ENCODE results near the gene LYAR. TPM values are rescaled to one million over a fixed set of nuclear protein-coding genes. Genes with fewer than 3 reads are reported as not detected.

The LYAR gene
- total RNA-seq, 1 donor from 2014 or later = 4.7 TPM

DNA sequence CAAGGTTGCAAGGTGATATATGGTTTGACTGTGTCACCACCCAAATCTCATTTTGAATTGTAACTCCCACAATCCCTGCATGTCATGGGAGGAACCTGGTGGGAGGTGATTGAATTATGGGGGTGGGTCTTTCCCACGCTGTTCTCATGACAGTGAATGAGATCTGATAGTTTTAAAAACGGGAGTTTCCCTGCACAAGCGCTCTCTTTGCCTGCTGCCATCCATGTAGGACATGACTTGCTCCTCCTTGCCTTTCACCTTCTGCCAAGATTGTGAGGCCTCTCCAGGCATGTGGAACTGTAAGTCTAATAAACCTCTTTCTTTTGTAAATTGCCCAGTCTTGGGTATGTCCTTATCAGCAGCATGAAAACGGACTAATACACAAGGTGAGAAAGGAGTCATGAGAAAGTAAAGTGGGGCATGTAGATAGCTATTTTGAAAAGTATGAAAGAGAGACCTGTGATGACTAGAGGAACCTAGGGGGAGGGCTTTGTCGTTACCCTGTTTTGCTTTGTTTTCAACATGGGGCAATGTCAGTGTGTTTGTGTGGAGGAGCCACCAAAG is 6.4 kb upstream of the LYAR start:
- Histone ChIP-seq H3K4me3 (no peak overlapping the region), H3K9me3 (no peaks in the 10 kb centered on the region), H3K4me1 (no peaks in the 10 kb centered on the region), H3K27me3 (no peaks in the 10 kb centered on the region), H3K27ac (no peak overlapping the region), H3K36me3 (peaks cover 0 to 4% of the 10 kb centered on the region in 2 donors)
- TF ChIP-seq, protein P1, sequence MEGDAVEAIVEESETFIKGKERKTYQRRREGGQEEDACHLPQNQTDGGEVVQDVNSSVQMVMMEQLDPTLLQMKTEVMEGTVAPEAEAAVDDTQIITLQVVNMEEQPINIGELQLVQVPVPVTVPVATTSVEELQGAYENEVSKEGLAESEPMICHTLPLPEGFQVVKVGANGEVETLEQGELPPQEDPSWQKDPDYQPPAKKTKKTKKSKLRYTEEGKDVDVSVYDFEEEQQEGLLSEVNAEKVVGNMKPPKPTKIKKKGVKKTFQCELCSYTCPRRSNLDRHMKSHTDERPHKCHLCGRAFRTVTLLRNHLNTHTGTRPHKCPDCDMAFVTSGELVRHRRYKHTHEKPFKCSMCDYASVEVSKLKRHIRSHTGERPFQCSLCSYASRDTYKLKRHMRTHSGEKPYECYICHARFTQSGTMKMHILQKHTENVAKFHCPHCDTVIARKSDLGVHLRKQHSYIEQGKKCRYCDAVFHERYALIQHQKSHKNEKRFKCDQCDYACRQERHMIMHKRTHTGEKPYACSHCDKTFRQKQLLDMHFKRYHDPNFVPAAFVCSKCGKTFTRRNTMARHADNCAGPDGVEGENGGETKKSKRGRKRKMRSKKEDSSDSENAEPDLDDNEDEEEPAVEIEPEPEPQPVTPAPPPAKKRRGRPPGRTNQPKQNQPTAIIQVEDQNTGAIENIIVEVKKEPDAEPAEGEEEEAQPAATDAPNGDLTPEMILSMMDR (IDR thresholded peaks at IDR 0.05) = no peak
- intact Hi-C loops (cut with DNase I) = no loop called here
- no peak for DNase-seq (ENCODE audit: low spot score in 2 of 2)

DNA sequence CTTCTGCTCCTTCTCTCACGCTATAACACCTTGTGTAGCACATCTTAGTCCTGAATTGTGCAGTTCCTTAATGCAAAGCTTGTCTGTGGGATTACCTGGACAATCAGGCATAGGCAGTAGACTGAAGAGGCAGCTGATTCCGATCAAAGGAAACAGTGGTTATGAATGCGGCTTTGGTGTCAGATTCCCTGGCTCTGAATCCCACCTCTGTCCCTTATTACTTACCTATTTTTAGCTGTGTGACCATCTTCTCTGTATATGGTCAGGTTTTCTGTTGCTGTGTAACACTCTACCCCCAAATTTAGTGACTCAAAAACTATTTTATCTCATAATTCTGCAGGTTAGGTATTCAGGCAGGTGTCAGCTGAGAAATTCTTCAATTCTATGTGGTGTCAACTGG is 3.3 kb upstream of the LYAR start:
- H3K4me1 ChIP-seq = peaks cover 7 to 11% of the 10 kb centered on the region in 2 donors
- TF ChIP-seq, protein P1 (IDR thresholded peaks at IDR 0.05) = no peak

DNA sequence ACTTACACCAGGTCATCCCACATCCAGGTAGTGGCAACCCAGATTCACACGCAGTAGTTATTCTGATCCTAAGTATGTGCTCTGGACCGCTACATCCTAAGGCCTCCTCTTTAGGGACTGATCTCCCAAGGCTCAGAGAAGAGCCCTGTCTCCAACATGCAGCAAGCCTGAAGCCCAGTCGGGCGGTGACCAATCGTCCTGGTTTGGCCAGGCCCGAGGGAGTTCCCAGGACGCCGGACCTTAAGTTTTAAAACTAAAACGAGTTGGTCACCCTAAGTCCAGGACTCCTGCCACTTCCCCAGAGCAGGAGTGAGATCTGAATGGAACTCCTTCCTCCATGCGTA is 385 bp downstream of the LYAR start:
- H3K36me3 ChIP-seq = peaks cover 0 to 5% of the 10 kb centered on the region in 2 donors
- H3K27ac ChIP-seq = peak overlapping the region; percentile 71 to 76

More for the DNA sequence above, 3.3 kb upstream of the LYAR start:
- Histone ChIP-seq H3K9me3 (no peaks in the 10 kb centered on the region), H3K36me3 (no peaks in the 10 kb centered on the region), H3K4me3 (no peak overlapping the region), H3K27me3 (no peaks in the 10 kb centered on the region), H3K27ac (no peak overlapping the region)
- DNase-seq (ENCODE audit: low spot score in 2 of 2) = no peak
- intact Hi-C loops (cut with DNase I) = loop anchor here (5.0 kb wide), 1 partner anchor 564 kb away; the partner anchor contains the start of gene MSX1

DNA sequence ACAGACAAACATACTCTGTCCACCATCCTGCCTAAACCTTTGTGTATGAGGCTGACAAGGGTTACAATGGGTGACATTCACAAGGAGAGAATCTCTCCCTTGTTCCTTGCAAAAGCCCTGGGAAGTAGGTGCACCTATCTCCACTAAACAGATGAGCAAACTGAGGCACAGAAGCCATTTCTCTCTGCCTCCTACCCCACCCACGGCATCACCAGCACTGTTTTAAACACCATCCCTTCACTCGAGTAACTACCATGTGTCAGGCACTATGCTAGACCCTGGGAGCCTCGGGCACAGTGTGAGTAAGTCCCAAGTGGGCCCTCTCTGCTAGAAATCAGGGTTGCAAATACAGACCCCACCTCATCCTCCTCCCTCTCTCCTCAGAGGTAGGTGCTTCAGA is 899 bp downstream of the LYAR start:
- peaks cover 0 to 5% of the 10 kb centered on the region in 2 donors for H3K36me3 ChIP-seq
- TF ChIP-seq, protein P1 (IDR thresholded peaks at IDR 0.05) = no peak
- no peak for DNase-seq (ENCODE audit: low spot score in 2 of 2)
- intact Hi-C loops (cut with DNase I) = no loop called here
- H3K27ac ChIP-seq = no peak overlapping the region
- no peaks in the 10 kb centered on the region for H3K9me3 ChIP-seq
- H3K4me1 ChIP-seq = peaks cover 7 to 11% of the 10 kb centered on the region in 2 donors
- peak overlapping the region; percentile 83 to 95 for H3K4me3 ChIP-seq
- no peaks in the 10 kb centered on the region for H3K27me3 ChIP-seq

More for the DNA sequence above, 385 bp downstream of the LYAR start:
- no peak for DNase-seq (ENCODE audit: low spot score in 2 of 2)
- Histone ChIP-seq H3K4me3 (peak overlapping the region; percentile 83 to 95), H3K4me1 (peaks cover 7 to 11% of the 10 kb centered on the region in 2 donors), H3K27me3 (no peaks in the 10 kb centered on the region), H3K9me3 (no peaks in the 10 kb centered on the region)
- TF ChIP-seq, protein P1 (IDR thresholded peaks at IDR 0.05) = no peak
- intact Hi-C loops (cut with DNase I) = no loop called here

DNA sequence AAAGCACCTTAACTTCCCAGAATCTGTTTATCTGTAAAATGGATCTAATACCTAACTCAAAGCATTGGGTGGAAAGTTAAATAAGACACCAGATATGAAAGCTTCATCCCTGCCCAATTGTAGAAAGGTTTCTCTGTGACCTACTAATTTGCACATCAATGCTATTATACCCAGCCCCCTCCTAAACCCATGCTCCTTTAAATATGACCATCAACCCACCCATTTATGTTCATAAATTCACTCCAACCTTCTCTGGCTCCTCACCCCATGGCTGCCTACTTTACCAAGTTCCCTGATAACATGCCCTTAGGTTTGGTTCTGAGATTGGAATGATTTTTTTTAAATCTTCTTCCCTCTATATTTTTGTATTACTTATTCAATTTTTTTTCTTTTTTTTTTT is 1.9 kb downstream of the LYAR start:
- Histone ChIP-seq H3K4me1 (peaks cover 7 to 11% of the 10 kb centered on the region in 2 donors), H3K4me3 (no peak overlapping the region), H3K36me3 (peaks cover 0 to 11% of the 10 kb centered on the region in 2 donors), H3K27me3 (no peaks in the 10 kb centered on the region), H3K9me3 (no peaks in the 10 kb centered on the region), H3K27ac (no peak overlapping the region)
- intact Hi-C loops (cut with DNase I) = no loop called here
- TF ChIP-seq, protein P1 (IDR thresholded peaks at IDR 0.05) = no peak
- no peak for DNase-seq (ENCODE audit: low spot score in 2 of 2)

Data from ascending aorta (tissue), 2 donors.